Loucy (cell line): Measurements from ENCODE around the gene SDK1.
"Not testable (repeated sequence)": the region's sequence is repeated elsewhere in the genome, so short reads cannot be mapped to it uniquely, and the experiment has no call there.

Source experiments
- H2AFZ ChIP-seq: fragments of 200-600 bp; sonication (generic); 2 replicates; pipeline ENCODE4 v1.6.0; 2016; ENCODE audit warnings: antibody characterized with exemption, mild to moderate bottlenecking, low read length, moderate library complexity
- H3F3A ChIP-seq: fragments of 200-600 bp; 2 replicates; pipeline ENCODE4 v1.6.0; 2016; ENCODE audit warnings: antibody characterized with exemption, low read depth, mild to moderate bottlenecking
- H3K27me3 ChIP-seq: fragments of 200-600 bp; sonication (generic); 2 replicates; pipeline ENCODE4 v1.6.1; 2014; ENCODE audit warnings: low read length, mild to moderate bottlenecking; ENCODE audit not compliant: insufficient read depth, poor library complexity, severe bottlenecking
- H3K36me3 ChIP-seq: fragments of 200-600 bp; sonication (generic); 2 replicates; pipeline ENCODE4 v1.6.1; 2016; ENCODE audit warnings: low read length; ENCODE audit not compliant: insufficient read depth
- H3K4me1 ChIP-seq: fragments of 200-600 bp; sonication (generic); 2 replicates; pipeline ENCODE4 v1.5.1; 2014; ENCODE audit warnings: low read length, mild to moderate bottlenecking; ENCODE audit not compliant: insufficient read depth, poor library complexity, severe bottlenecking
- H3K4me2 ChIP-seq: fragments of 200-600 bp; sonication (generic); 2 replicates; pipeline ENCODE4 v1.6.0; 2014; ENCODE audit warnings: antibody characterized with exemption, low read length, low read depth, mild to moderate bottlenecking; ENCODE audit not compliant: poor library complexity, severe bottlenecking
- H3K4me3 ChIP-seq: fragments of 200-600 bp; sonication (generic); 2 replicates; pipeline ENCODE4 v1.5.1; 2014; ENCODE audit warnings: low read length, mild to moderate bottlenecking, mixed read lengths; ENCODE audit not compliant: poor library complexity, severe bottlenecking
- H3K79me2 ChIP-seq: fragments of 200-600 bp; sonication (generic); 2 replicates; pipeline ENCODE4 v1.6.1; 2014; ENCODE audit warnings: low read length; ENCODE audit not compliant: insufficient read depth
- H3K9ac ChIP-seq: fragments of 200-600 bp; sonication (generic); 2 replicates; pipeline ENCODE4 v1.6.0; 2014; ENCODE audit warnings: mild to moderate bottlenecking, low read depth, low read length, moderate library complexity; ENCODE audit not compliant: poor library complexity, severe bottlenecking
- H3K9me2 ChIP-seq: fragments of 200-600 bp; sonication (generic); replicated peaks from 2 replicates; pipeline ENCODE4 v1.6.1; 2016; ENCODE audit warnings: low read depth, low read length, mixed read lengths
- H3K9me3 ChIP-seq: fragments of 200-600 bp; sonication (generic); 2 replicates; pipeline ENCODE4 v1.6.1; 2014; ENCODE audit warnings: mild to moderate bottlenecking, antibody characterized with exemption, low read length, low read depth; ENCODE audit not compliant: insufficient read depth
- H4K20me1 ChIP-seq: fragments of 200-600 bp; sonication (generic); 2 replicates; pipeline ENCODE4 v1.6.0; 2014; ENCODE audit warnings: antibody characterized with exemption, low read length, mild to moderate bottlenecking; ENCODE audit not compliant: insufficient read depth, poor library complexity, severe bottlenecking
- EZH2phosphoT487 ChIP-seq: fragments of 200-600 bp; IDR thresholded peaks from 2 replicates; pipeline ENCODE4 v1.6.1; 2018; ENCODE audit warnings: antibody characterized with exemption, mild to moderate bottlenecking, moderate library complexity, borderline replicate concordance
- TF ChIP-seq, protein P1 (sequence below): fragments of 200-600 bp; sonication (generic); conservative IDR thresholded peaks from 2 replicates; pipeline ENCODE4 v1.5.1; 2014; ENCODE audit warnings: mild to moderate bottlenecking, antibody characterized with exemption, low read length

SDK1 gene

GRCh38 chr7:4260867-4261600 lies 960.0 kb downstream of the SDK1 start:
- Histone ChIP-seq H3K9me2 (no peaks in the 10 kb centered on the region), H3K4me1 (no peaks in the 10 kb centered on the region), H3K27me3 (no peaks in the 10 kb centered on the region), H3K4me3 (no peak overlapping the region), H3K79me2 (no peaks in the 10 kb centered on the region), H3K36me3 (no peaks in the 10 kb centered on the region), H3F3A (no peaks in the 10 kb centered on the region), H3K4me2 (no peak overlapping the region), H3K9me3 (no peaks in the 10 kb centered on the region; the same call in 1 of the 2 replicates), H4K20me1 (no peaks in the 10 kb centered on the region), H2AFZ (no peak overlapping the region), H3K9ac (no peak overlapping the region)
- TF ChIP-seq, protein P1, sequence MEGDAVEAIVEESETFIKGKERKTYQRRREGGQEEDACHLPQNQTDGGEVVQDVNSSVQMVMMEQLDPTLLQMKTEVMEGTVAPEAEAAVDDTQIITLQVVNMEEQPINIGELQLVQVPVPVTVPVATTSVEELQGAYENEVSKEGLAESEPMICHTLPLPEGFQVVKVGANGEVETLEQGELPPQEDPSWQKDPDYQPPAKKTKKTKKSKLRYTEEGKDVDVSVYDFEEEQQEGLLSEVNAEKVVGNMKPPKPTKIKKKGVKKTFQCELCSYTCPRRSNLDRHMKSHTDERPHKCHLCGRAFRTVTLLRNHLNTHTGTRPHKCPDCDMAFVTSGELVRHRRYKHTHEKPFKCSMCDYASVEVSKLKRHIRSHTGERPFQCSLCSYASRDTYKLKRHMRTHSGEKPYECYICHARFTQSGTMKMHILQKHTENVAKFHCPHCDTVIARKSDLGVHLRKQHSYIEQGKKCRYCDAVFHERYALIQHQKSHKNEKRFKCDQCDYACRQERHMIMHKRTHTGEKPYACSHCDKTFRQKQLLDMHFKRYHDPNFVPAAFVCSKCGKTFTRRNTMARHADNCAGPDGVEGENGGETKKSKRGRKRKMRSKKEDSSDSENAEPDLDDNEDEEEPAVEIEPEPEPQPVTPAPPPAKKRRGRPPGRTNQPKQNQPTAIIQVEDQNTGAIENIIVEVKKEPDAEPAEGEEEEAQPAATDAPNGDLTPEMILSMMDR: no peak
- no peak for TF ChIP-seq EZH2phosphoT487

DNA sequence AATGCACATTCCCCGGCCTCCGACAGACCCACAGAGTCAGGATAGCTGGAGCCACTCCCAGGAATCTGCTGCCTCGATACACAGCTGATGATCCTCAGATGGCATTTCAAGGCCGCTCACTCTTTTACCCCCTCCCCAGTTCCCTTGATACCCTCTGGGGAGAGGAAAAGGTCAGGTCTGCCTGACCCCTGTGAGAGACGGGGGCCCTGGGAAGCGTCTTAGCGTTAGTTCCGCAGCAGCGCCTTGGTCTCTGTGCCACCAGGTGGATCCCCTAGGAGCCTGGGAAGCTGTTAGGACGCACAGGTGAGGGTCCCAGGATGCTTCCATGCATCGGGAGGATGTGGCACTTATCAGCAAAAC lies 960.5 kb downstream of the SDK1 start:
- Histone ChIP-seq H4K20me1 (no peaks in the 10 kb centered on the region), H3F3A (no peaks in the 10 kb centered on the region), H3K9me3 (no peaks in the 10 kb centered on the region; the same call in 1 of the 2 replicates), H3K4me3 (no peak overlapping the region), H3K36me3 (no peaks in the 10 kb centered on the region), H3K9me2 (no peaks in the 10 kb centered on the region), H2AFZ (no peak overlapping the region), H3K4me2 (no peak overlapping the region), H3K79me2 (no peaks in the 10 kb centered on the region), H3K9ac (no peak overlapping the region), H3K27me3 (no peaks in the 10 kb centered on the region), H3K4me1 (no peaks in the 10 kb centered on the region)
- no peak for TF ChIP-seq EZH2phosphoT487
- TF ChIP-seq, protein P1: no peak

DNA sequence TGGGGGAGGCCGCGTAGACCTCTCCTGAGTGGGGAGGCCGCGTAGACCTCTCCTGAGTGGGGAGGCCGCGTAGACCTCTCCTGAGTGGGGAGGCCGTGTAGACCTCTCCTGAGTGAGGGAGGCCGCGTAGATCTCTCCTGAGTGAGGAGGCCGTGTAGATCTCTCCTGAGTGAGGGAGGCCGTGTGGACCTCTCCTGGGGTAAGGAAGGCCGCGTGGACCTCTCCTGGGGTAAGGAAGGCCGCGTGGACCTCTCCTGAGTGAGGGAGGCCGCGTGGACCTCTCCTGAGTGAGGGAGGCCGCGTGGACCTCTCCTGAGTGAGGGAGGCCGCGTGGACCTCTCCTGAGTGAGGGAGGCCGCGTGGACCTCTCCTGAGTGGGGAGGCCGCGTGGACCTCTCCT lies 963.2 kb downstream of the SDK1 start:
- not testable (repeated sequence) for H3K9me3 ChIP-seq, H3K4me3 ChIP-seq, H3K4me2 ChIP-seq, H3K9me2 ChIP-seq, H3K9ac ChIP-seq, H3K4me1 ChIP-seq, H3K79me2 ChIP-seq, H2AFZ ChIP-seq, H3K27me3 ChIP-seq, H4K20me1 ChIP-seq, H3F3A ChIP-seq, H3K36me3 ChIP-seq

- TF ChIP-seq EZH2phosphoT487: no peak
- TF ChIP-seq, protein P1: no peak
- Histone ChIP-seq H2AFZ (no peak overlapping the region), H3F3A (no peaks in the 10 kb centered on the region), H3K9ac (no peak overlapping the region), H3K9me3 (peaks cover 4% of the 10 kb centered on the region; the same call in 1 of the 2 replicates), H3K4me1 (no peaks in the 10 kb centered on the region), H3K27me3 (no peaks in the 10 kb centered on the region), H3K9me2 (no peaks in the 10 kb centered on the region), H4K20me1 (no peaks in the 10 kb centered on the region), H3K79me2 (no peaks in the 10 kb centered on the region), H3K36me3 (no peaks in the 10 kb centered on the region), H3K4me2 (no peak overlapping the region), H3K4me3 (no peak overlapping the region)
Measured at GRCh38 chr7:4265066-4265465, 964.0 kb downstream of the SDK1 start.
